Bone marrow (tissue), 2 donors: ENCODE data around the gene LOXL1.
"Not testable (repeated sequence)": the region's sequence is repeated elsewhere in the genome, so short reads cannot be mapped to it uniquely, and the experiment has no call there.

Source experiments
- DNase-seq, 2 donors: peaks; one replicate each; lab custom pipeline; 2025; lab: John Stamatoyannopoulos, UW

LOXL1 gene

GRCh38 chr15:73954188-73955145 is 28.2 kb downstream of the LOXL1 start:
- no peak for DNase-seq

GRCh38 chr15:73955326-73955725 is 29.1 kb downstream of the LOXL1 start:
- DNase-seq: no peak

- no peak for DNase-seq
Observed at GRCh38 chr15:73955861-73956742, 29.8 kb downstream of the LOXL1 start.

- peak in 1 of 2 donors; percentile 12 for DNase-seq
Observed at GRCh38 chr15:73956743-73957135, 30.5 kb downstream of the LOXL1 start.

GRCh38 chr15:73957276-73957675 is 31.0 kb downstream of the LOXL1 start:
- DNase-seq: no peak

GRCh38 chr15:73957785-73958184 is 31.5 kb downstream of the LOXL1 start:
- DNase-seq: no peak

GRCh38 chr15:73959012-73959581 is 32.8 kb downstream of the LOXL1 start:
- peak in 1 of 2 donors; percentile 65 for DNase-seq

GRCh38 chr15:73959801-73960200 is 33.5 kb downstream of the LOXL1 start:
- no peak for DNase-seq

- DNase-seq: not testable (repeated sequence)
Observed at GRCh38 chr15:73960472-73961070, 34.3 kb downstream of the LOXL1 start.

GRCh38 chr15:73962433-73962832 is 36.2 kb downstream of the LOXL1 start:
- DNase-seq: no peak

- peak; percentile 57 to 76 for DNase-seq
Observed at GRCh38 chr15:73964736-73965093, 38.5 kb downstream of the LOXL1 start.

- DNase-seq: no peak
Observed at GRCh38 chr15:73965094-73965757, 39.0 kb downstream of the LOXL1 start.

- peak in 1 of 2 donors; percentile 36 for DNase-seq
Observed at GRCh38 chr15:73965758-73966113, 39.5 kb downstream of the LOXL1 start.

GRCh38 chr15:73968461-73968860 is 42.2 kb downstream of the LOXL1 start:
- no peak for DNase-seq

- DNase-seq: no peak
Observed at GRCh38 chr15:73969151-73969759, 43.0 kb downstream of the LOXL1 start.

GRCh38 chr15:73972984-73973682 is 46.9 kb downstream of the LOXL1 start:
- DNase-seq: peak; percentile 57 to 66

- DNase-seq: not testable (repeated sequence)
Observed at GRCh38 chr15:73973683-73974200, 47.5 kb downstream of the LOXL1 start.

- peak in 1 of 2 donors; percentile 10 for DNase-seq
Observed at GRCh38 chr15:73975440-73976125, 49.3 kb downstream of the LOXL1 start.

- DNase-seq: no peak
Observed at GRCh38 chr15:73978896-73979295, 52.6 kb downstream of the LOXL1 start.

GRCh38 chr15:73979636-73980035 is 53.4 kb downstream of the LOXL1 start:
- DNase-seq: no peak
